HepG2 (cell line): ENCODE measurements around the gene NFE2L1. TPM values are rescaled to one million over a fixed set of nuclear protein-coding genes. Genes with fewer than 3 reads are reported as not detected.

Experiments used
- NFYC ChIP-seq: IDR thresholded peaks from 2 replicates; pipeline ENCODE4 v1.6.1; 2016; ENCODE audit warnings: missing genetic modification reagents, missing compliant biosample characterization
- RELA ChIP-seq: sonication (generic); formaldehyde crosslinking; IDR thresholded peaks from 2 replicates; pipeline ENCODE4 v1.4.0; 2020; ENCODE audit warnings: missing genetic modification reagents
- SAP130 ChIP-seq: IDR thresholded peaks from 2 replicates; pipeline ENCODE4 v1.6.1; 2016; ENCODE audit warnings: low read depth
- SMAD3 ChIP-seq: sonication (generic); formaldehyde crosslinking; IDR thresholded peaks from 2 replicates; pipeline ENCODE4 v1.4.0; 2020; ENCODE audit warnings: missing genetic modification reagents
- TBP ChIP-seq: sonication (generic); formaldehyde crosslinking; IDR thresholded peaks from 2 replicates; pipeline ENCODE4 v1.5.0; 2020; ENCODE audit warnings: missing genetic modification reagents
- TFE3 ChIP-seq: IDR thresholded peaks from 2 replicates; pipeline ENCODE4 v1.6.1; 2016
- ZFP37 ChIP-seq: sonication (generic); formaldehyde crosslinking; IDR thresholded peaks from 2 replicates; pipeline ENCODE4 v1.4.0; 2020; ENCODE audit warnings: missing genetic modification reagents, borderline replicate concordance
- ZNF17 ChIP-seq: sonication (generic); formaldehyde crosslinking; IDR thresholded peaks from 2 replicates; pipeline ENCODE4 v1.5.0; 2020; ENCODE audit warnings: mild to moderate bottlenecking, missing genetic modification reagents
- ZNF205 ChIP-seq: IDR thresholded peaks from 2 replicates; pipeline ENCODE4 v1.6.1; 2018; ENCODE audit warnings: missing biosample characterization, missing genetic modification reagents
- ZNF414 ChIP-seq: sonication (generic); formaldehyde crosslinking; IDR thresholded peaks from 2 replicates; pipeline ENCODE4 v1.5.0; 2020; ENCODE audit warnings: missing genetic modification reagents
- ZNF432 ChIP-seq: sonication (generic); formaldehyde crosslinking; IDR thresholded peaks from 2 replicates; pipeline ENCODE4 v1.5.0; 2020; ENCODE audit warnings: missing genetic modification reagents, mild to moderate bottlenecking, borderline replicate concordance
- ZNF687 ChIP-seq: sonication (generic); formaldehyde crosslinking; IDR thresholded peaks from 2 replicates; pipeline ENCODE4 v1.5.1; 2020; ENCODE audit warnings: mild to moderate bottlenecking, missing genetic modification reagents, moderate library complexity
- polyA plus RNA-seq, 8 experiments: library from polyadenylated mRNA; depleted of rRNA in 3 of 8; stranded (reverse) in 7 of 8; unstranded in 1 of 8; fragments of >200 nt; fragmentation: Illumina TruSeq in 4 of 8; extraction: Trizol in 4 of 8; gene quantifications; 2 replicates each; pipeline versions ENCODE4 v1.2.1 to v1.2.3, GENCODE V29; 2011 to 2016; ENCODE audit warnings: low read depth in 4 of 8, missing spikeins in 1 of 8, mixed read lengths in 1 of 8; ENCODE audit not compliant: insufficient read depth in 1 of 8
- total RNA-seq, 5 experiments: library from RNA; depleted of rRNA; stranded (reverse); fragments of >200 nt; fragmentation: Illumina TruSeq; extraction: Trizol; gene quantifications; 2 replicates each; pipeline ENCODE4 v1.2.3, GENCODE V29; 2016; ENCODE audit warnings: low read depth in 1 of 5
- TF ChIP-seq, protein P1 (sequence below): sonication (generic); formaldehyde crosslinking; IDR thresholded peaks from 2 replicates; pipeline ENCODE4 v1.4.0; 2020; ENCODE audit warnings: mild to moderate bottlenecking, missing genetic modification reagents, borderline replicate concordance
- TF ChIP-seq, protein P2 (sequence below): sonication (generic); formaldehyde crosslinking; IDR thresholded peaks from 2 replicates; pipeline ENCODE4 v1.4.0; 2020; ENCODE audit warnings: missing genetic modification reagents, low read depth, mild to moderate bottlenecking, borderline replicate concordance

NFE2L1 gene
- total and polyA plus RNA-seq, 2 of the 13 experiments (the other 11 are each of a cell fraction or from before 2014, with no cell fraction given), result 67.0 to 234 TPM

- TF ChIP-seq, protein P1, sequence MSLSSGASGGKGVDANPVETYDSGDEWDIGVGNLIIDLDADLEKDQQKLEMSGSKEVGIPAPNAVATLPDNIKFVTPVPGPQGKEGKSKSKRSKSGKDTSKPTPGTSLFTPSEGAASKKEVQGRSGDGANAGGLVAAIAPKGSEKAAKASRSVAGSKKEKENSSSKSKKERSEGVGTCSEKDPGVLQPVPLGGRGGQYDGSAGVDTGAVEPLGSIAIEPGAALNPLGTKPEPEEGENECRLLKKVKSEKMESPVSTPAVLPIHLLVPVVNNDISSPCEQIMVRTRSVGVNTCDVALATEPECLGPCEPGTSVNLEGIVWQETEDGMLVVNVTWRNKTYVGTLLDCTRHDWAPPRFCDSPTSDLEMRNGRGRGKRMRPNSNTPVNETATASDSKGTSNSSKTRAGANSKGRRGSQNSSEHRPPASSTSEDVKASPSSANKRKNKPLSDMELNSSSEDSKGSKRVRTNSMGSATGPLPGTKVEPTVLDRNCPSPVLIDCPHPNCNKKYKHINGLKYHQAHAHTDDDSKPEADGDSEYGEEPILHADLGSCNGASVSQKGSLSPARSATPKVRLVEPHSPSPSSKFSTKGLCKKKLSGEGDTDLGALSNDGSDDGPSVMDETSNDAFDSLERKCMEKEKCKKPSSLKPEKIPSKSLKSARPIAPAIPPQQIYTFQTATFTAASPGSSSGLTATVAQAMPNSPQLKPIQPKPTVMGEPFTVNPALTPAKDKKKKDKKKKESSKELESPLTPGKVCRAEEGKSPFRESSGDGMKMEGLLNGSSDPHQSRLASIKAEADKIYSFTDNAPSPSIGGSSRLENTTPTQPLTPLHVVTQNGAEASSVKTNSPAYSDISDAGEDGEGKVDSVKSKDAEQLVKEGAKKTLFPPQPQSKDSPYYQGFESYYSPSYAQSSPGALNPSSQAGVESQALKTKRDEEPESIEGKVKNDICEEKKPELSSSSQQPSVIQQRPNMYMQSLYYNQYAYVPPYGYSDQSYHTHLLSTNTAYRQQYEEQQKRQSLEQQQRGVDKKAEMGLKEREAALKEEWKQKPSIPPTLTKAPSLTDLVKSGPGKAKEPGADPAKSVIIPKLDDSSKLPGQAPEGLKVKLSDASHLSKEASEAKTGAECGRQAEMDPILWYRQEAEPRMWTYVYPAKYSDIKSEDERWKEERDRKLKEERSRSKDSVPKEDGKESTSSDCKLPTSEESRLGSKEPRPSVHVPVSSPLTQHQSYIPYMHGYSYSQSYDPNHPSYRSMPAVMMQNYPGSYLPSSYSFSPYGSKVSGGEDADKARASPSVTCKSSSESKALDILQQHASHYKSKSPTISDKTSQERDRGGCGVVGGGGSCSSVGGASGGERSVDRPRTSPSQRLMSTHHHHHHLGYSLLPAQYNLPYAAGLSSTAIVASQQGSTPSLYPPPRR (CRISPR knock-in tag), result no peak
- TF ChIP-seq TFE3 (CRISPR knock-in tag) (no peak), TBP (CRISPR knock-in tag) (no peak), ZNF687 (CRISPR knock-in tag) (peak; percentile 21; the same call in 1 of the 2 replicates), ZNF17 (no peak), ZFP37 (no peak), SMAD3 (CRISPR knock-in tag) (no peak), SAP130 (CRISPR knock-in tag) (0 out of 2 replicates have a peak, but pooled peaks have one; percentile 2), RELA (no peak), ZNF432 (CRISPR knock-in tag) (no peak), NFYC (CRISPR knock-in tag) (no peak), ZNF414 (CRISPR knock-in tag) (no peak), ZNF205 (CRISPR knock-in tag) (no peak)
- TF ChIP-seq, protein P2, sequence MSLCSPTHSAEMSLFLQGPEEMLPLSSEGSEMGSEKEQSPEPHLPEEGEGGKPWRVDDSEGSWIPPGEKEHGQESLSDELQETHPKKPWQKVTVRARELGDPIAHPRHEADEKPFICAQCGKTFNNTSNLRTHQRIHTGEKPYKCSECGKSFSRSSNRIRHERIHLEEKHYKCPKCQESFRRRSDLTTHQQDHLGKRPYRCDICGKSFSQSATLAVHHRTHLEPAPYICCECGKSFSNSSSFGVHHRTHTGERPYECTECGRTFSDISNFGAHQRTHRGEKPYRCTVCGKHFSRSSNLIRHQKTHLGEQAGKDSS, result no peak
Observed at GRCh38 chr17:48011405-48012150, 36.6 kb upstream of the NFE2L1 start (continued).
